Neural progenitor cell (in vitro differentiated cells): Measurements from ENCODE around the gene ARFGAP1.

Source experiments
- CTCF ChIP-seq: fragments of 200-600 bp; sonication (generic); IDR thresholded peaks from 2 replicates; pipeline ENCODE4 v1.5.1; 2017; ENCODE audit warnings: antibody characterized with exemption, mild to moderate bottlenecking
- EZH2 ChIP-seq: fragments of 200-600 bp; sonication (generic); IDR thresholded peaks from 2 replicates; pipeline ENCODE4 v1.6.1; 2017; ENCODE audit warnings: antibody characterized with exemption, mild to moderate bottlenecking, moderate library complexity

- TF ChIP-seq CTCF = no peak
- no peak for TF ChIP-seq EZH2
These were observed 39.7 kb downstream of the ARFGAP1 start for GRCh38 chr20:63312273-63312672.
